ENCODE data around the gene HMGCL.

- TF ChIP-seq CTCF (IDR thresholded peaks at IDR 0.05): no peak
- TF ChIP-seq ZFX (IDR thresholded peaks at IDR 0.05; ENCODE audit: borderline replicate concordance): no peak
Measured at GRCh38 chr1:23801338-23801748, 23.9 kb downstream of the HMGCL start.
